Measurements from ENCODE around the gene OSBPL8.
"Not testable (repeated sequence)": the region's sequence is repeated elsewhere in the genome, so short reads cannot be mapped to it uniquely, and the experiment has no call there.

OSBPL8 gene

DNA sequence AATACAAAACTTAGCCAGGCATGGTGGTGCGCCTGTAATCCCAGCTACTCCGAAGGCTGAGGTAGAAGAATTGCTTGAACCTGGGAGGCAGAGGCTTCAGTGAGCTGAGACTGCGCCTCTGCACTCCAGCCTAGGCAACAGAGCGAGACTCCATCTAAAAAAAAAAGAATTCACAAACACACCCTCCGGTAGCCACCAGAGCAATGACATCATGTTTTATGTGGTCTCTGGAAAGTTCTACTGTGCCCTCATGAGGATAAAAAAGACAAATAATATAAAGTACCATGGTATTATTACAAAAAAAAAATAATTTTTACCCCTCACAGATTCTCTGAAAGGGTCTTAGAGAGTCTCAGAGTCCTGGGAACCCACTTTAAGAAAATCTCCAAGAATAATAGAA, 81.5 kb downstream of the OSBPL8 start:
- Histone ChIP-seq H3K4me3 (ENCODE audit: low read length in 2 of 2) (no peak overlapping the region), H3K9me3 (ENCODE audit: control insufficient read depth in 2 of 2, low read length in 2 of 2) (no peaks in the 10 kb centered on the region), H3K27me3 (ENCODE audit: control insufficient read depth in 2 of 2, insufficient read depth in 2 of 2, low read length in 2 of 2) (no peaks in the 10 kb centered on the region), H3K27ac (ENCODE audit: low read depth in 2 of 2, low read length in 2 of 2) (no peak overlapping the region), H3K4me1 (ENCODE audit: control insufficient read depth in 2 of 2, insufficient read depth in 2 of 2, low read length in 2 of 2) (no peaks in the 10 kb centered on the region), H3K9ac (ENCODE audit: low read depth in 1 of 2, low read length in 2 of 2) (no peak overlapping the region), H3K36me3 (ENCODE audit: control insufficient read depth in 2 of 2, insufficient read depth in 2 of 2, low read length in 2 of 2) (peaks cover 0 to under 1% of the 10 kb centered on the region in 2 donors)

DNA sequence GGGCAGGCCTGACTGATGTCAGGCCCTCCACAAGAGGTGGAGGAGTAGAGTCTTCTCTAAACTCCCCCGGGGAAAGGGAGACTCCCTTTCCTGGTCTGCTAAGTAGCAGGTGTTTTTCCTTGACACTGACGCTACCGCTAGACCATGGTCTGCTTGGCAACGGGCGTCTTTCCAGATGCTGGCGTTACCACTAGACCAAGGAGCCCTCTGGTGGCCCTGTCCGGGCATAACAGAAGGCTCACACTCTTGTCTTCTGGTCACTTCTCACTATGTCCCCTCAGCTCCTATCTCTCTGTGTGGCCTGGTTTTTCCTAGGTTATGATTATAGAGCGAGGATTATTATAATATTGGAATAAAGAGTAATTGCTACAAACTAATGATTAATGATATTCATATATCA, 86.7 kb downstream of the OSBPL8 start:
- not testable (repeated sequence) for H3K4me3 ChIP-seq (ENCODE audit: low read length in 2 of 2); H3K27ac ChIP-seq (ENCODE audit: low read depth in 2 of 2, low read length in 2 of 2)

DNA sequence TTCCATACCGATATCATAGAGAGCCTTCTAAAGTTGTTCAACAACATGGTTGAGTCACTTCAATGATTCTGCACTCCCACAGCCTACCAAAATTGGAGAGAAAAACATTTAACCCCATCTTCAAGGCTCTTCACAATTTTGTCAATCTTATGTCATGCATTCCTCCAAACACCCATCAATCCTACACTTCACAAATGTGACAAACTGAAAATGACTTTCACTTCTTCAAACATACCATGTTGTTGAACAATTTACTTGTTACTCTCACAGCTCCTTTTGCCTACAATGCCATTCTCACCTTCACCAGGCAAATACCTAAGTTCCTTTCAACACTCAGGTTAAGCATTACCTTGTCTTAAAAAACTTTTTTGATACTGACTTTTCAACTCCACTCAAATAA, 88.0 kb downstream of the OSBPL8 start:
- H3K27ac ChIP-seq (ENCODE audit: low read depth in 2 of 2, low read length in 2 of 2): no peak overlapping the region
- no peaks in the 10 kb centered on the region for H3K4me1 ChIP-seq (ENCODE audit: control insufficient read depth in 2 of 2, insufficient read depth in 2 of 2, low read length in 2 of 2)
- no peak overlapping the region for H3K9ac ChIP-seq (ENCODE audit: low read depth in 1 of 2, low read length in 2 of 2)
- H3K36me3 ChIP-seq (ENCODE audit: control insufficient read depth in 2 of 2, insufficient read depth in 2 of 2, low read length in 2 of 2): no peaks in the 10 kb centered on the region
- H3K4me3 ChIP-seq (ENCODE audit: low read length in 2 of 2): no peak overlapping the region
- no peaks in the 10 kb centered on the region for H3K27me3 ChIP-seq (ENCODE audit: control insufficient read depth in 2 of 2, insufficient read depth in 2 of 2, low read length in 2 of 2)
- H3K9me3 ChIP-seq (ENCODE audit: control insufficient read depth in 2 of 2, low read length in 2 of 2): no peaks in the 10 kb centered on the region

More for the DNA sequence above, 86.7 kb downstream of the OSBPL8 start:
- H3K36me3 ChIP-seq (ENCODE audit: control insufficient read depth in 2 of 2, insufficient read depth in 2 of 2, low read length in 2 of 2); H3K9me3 ChIP-seq (ENCODE audit: control insufficient read depth in 2 of 2, low read length in 2 of 2); H3K4me1 ChIP-seq (ENCODE audit: control insufficient read depth in 2 of 2, insufficient read depth in 2 of 2, low read length in 2 of 2); H3K27me3 ChIP-seq (ENCODE audit: control insufficient read depth in 2 of 2, insufficient read depth in 2 of 2, low read length in 2 of 2); H3K9ac ChIP-seq (ENCODE audit: low read depth in 1 of 2, low read length in 2 of 2): not testable (repeated sequence)

DNA sequence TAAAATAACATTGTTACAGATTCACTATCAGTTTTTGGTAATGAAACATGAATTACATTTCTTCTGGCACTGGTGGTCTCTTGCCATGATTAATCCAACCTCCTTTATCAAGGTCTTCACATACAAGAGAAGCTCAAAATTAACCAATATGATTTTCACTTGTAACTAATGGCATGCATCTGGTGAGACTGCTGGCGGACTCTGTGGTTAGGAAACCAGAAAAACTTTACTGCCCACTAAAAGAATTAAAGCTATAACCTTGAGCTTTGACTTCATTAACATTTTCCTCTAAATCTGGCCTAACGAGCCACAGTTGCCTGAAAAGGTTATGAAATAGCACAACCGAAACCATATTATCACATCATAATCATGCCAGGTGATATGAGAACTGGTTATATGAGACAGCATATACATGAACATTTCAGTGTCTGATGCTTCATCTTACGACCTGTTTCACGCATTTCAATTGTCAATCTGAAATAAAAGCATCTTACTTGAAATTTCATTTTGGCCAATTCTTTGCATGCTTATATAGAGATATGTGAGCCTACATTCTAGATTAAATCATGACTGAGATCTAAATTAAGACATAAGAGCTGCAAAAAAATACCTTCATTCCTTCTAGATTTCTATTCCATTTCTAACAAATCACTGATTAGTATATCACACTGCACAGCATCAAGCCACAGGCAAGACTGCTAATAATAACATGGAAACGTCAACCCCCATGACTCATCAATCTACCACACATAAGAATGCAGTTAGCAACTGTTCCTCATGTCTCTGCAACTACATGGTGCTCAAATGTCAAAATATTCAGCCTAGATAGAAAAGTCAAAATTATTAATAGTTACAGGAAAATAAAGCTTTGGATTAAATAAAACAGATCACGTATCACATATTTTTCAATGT, 89.3 kb downstream of the OSBPL8 start:
- Histone ChIP-seq H3K9ac (ENCODE audit: low read depth in 1 of 2, low read length in 2 of 2) (no peak overlapping the region), H3K27ac (ENCODE audit: low read depth in 2 of 2, low read length in 2 of 2) (no peak overlapping the region), H3K27me3 (ENCODE audit: control insufficient read depth in 2 of 2, insufficient read depth in 2 of 2, low read length in 2 of 2) (no peaks in the 10 kb centered on the region), H3K9me3 (ENCODE audit: control insufficient read depth in 2 of 2, low read length in 2 of 2) (no peaks in the 10 kb centered on the region), H3K4me3 (ENCODE audit: low read length in 2 of 2) (no peak overlapping the region), H3K36me3 (ENCODE audit: control insufficient read depth in 2 of 2, insufficient read depth in 2 of 2, low read length in 2 of 2) (no peaks in the 10 kb centered on the region), H3K4me1 (ENCODE audit: control insufficient read depth in 2 of 2, insufficient read depth in 2 of 2, low read length in 2 of 2) (no peaks in the 10 kb centered on the region)

DNA sequence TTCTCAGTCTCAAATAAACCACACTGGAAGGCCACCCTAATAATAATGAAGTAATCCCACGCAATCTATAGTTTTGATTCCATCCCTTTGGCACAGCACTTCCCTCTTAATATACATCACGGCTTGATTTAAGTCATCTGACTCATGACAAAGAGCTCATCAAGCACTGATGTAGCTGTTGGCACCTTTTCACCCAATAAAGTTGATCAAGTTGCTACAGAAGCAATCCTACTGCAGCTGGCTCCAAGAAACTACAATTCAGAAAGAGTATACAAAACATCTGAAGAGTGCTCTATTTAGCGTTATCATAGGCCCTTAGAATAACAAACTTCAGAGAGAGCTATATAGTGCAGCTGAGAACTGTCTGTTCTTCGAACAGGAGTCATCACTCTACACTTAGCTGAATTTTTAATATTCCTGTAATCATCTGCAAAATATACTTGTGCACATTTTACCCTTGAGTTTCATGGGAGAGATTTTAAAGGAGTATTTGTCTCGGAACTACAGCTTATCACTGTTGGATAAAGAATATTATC, 94.9 kb downstream of the OSBPL8 start:
- Histone ChIP-seq H3K4me3 (ENCODE audit: low read length in 2 of 2) (no peak overlapping the region), H3K4me1 (ENCODE audit: control insufficient read depth in 2 of 2, insufficient read depth in 2 of 2, low read length in 2 of 2) (no peaks in the 10 kb centered on the region), H3K27me3 (ENCODE audit: control insufficient read depth in 2 of 2, insufficient read depth in 2 of 2, low read length in 2 of 2) (no peaks in the 10 kb centered on the region), H3K9me3 (ENCODE audit: control insufficient read depth in 2 of 2, low read length in 2 of 2) (no peaks in the 10 kb centered on the region), H3K36me3 (ENCODE audit: control insufficient read depth in 2 of 2, insufficient read depth in 2 of 2, low read length in 2 of 2) (no peaks in the 10 kb centered on the region), H3K9ac (ENCODE audit: low read depth in 1 of 2, low read length in 2 of 2) (no peak overlapping the region), H3K27ac (ENCODE audit: low read depth in 2 of 2, low read length in 2 of 2) (no peak overlapping the region)

DNA sequence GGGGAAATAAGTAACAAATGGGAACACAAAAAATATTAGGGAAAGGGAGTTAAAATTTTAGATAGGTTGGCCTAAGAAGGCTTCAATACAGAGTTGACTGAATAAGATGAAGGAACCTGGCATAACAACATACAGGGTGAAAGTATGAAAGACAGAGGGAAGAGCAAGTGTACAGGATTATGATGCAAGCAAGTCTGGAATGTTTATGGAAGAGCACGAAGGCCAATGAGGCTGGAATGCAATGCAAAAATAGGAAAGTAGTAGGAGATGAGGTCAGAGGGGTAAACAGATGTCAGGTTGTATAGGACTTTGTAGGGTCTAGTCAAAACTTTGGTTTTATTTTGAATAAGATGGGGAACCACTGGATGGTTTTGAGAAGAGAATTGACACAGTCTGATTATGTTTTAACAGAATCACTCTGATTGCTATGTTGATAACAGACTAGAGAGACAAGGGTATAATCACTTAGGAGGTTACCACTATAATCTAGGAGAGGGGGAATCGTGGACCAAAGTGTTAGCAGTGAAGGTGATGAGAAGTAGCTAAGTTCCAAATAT, 96.8 kb downstream of the OSBPL8 start:
- Histone ChIP-seq H3K4me3 (ENCODE audit: low read length in 2 of 2) (no peak overlapping the region), H3K27ac (ENCODE audit: low read depth in 2 of 2, low read length in 2 of 2) (no peak overlapping the region), H3K9ac (ENCODE audit: low read depth in 1 of 2, low read length in 2 of 2) (no peak overlapping the region), H3K4me1 (ENCODE audit: control insufficient read depth in 2 of 2, insufficient read depth in 2 of 2, low read length in 2 of 2) (no peaks in the 10 kb centered on the region), H3K9me3 (ENCODE audit: control insufficient read depth in 2 of 2, low read length in 2 of 2) (no peaks in the 10 kb centered on the region), H3K36me3 (ENCODE audit: control insufficient read depth in 2 of 2, insufficient read depth in 2 of 2, low read length in 2 of 2) (no peaks in the 10 kb centered on the region), H3K27me3 (ENCODE audit: control insufficient read depth in 2 of 2, insufficient read depth in 2 of 2, low read length in 2 of 2) (no peaks in the 10 kb centered on the region)

DNA sequence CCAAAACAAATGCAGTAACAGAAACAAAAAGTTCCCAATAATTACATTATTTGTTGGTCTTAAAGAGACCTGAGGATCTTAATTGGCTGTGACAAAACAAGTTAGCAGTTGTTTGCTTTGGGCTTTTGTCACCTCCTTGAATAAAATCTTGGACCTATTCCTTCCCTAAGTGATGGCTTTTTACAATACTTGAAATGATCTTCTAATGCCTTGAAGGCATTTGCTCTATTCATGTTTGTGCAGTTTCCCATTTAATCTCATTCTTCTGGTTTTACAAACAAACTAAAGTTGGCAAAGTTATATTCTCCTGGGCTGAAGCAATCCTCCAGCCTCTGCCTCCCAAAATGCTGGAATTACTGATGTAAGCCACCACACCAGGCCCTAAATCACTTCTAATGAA, 98.8 kb downstream of the OSBPL8 start:
- H3K36me3 ChIP-seq (ENCODE audit: control insufficient read depth in 2 of 2, insufficient read depth in 2 of 2, low read length in 2 of 2): no peaks in the 10 kb centered on the region
- no peak overlapping the region for H3K27ac ChIP-seq (ENCODE audit: low read depth in 2 of 2, low read length in 2 of 2)
- H3K27me3 ChIP-seq (ENCODE audit: control insufficient read depth in 2 of 2, insufficient read depth in 2 of 2, low read length in 2 of 2): no peaks in the 10 kb centered on the region
- H3K4me1 ChIP-seq (ENCODE audit: control insufficient read depth in 2 of 2, insufficient read depth in 2 of 2, low read length in 2 of 2): no peaks in the 10 kb centered on the region
- no peak overlapping the region for H3K9ac ChIP-seq (ENCODE audit: low read depth in 1 of 2, low read length in 2 of 2)
- no peak overlapping the region for H3K4me3 ChIP-seq (ENCODE audit: low read length in 2 of 2)
- no peaks in the 10 kb centered on the region for H3K9me3 ChIP-seq (ENCODE audit: control insufficient read depth in 2 of 2, low read length in 2 of 2)

DNA sequence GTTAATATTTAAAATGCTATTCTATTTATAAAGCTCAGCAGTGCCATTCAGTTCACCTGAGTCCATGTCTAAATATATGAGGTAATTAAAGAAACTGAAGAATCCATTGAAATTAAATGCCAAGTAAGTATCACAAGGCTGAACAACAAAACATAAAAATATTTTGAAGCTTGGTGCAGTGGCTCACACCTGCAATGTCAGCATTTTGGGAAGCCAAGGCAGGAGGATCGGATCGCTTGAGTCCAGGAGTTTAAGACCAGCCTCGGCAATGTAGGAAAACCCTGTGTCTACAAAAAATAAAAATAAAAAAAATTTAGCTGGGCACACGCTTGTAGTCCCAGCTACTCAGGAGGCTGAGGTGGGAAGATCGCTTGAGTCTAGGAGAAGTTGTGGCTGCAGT, 101.8 kb downstream of the OSBPL8 start:
- Histone ChIP-seq H3K9ac (ENCODE audit: low read depth in 1 of 2, low read length in 2 of 2) (no peak overlapping the region), H3K4me3 (ENCODE audit: low read length in 2 of 2) (no peak overlapping the region), H3K9me3 (ENCODE audit: control insufficient read depth in 2 of 2, low read length in 2 of 2) (no peaks in the 10 kb centered on the region), H3K27me3 (ENCODE audit: control insufficient read depth in 2 of 2, insufficient read depth in 2 of 2, low read length in 2 of 2) (no peaks in the 10 kb centered on the region), H3K27ac (ENCODE audit: low read depth in 2 of 2, low read length in 2 of 2) (no peak overlapping the region), H3K36me3 (ENCODE audit: control insufficient read depth in 2 of 2, insufficient read depth in 2 of 2, low read length in 2 of 2) (no peaks in the 10 kb centered on the region), H3K4me1 (ENCODE audit: control insufficient read depth in 2 of 2, insufficient read depth in 2 of 2, low read length in 2 of 2) (no peaks in the 10 kb centered on the region)

DNA sequence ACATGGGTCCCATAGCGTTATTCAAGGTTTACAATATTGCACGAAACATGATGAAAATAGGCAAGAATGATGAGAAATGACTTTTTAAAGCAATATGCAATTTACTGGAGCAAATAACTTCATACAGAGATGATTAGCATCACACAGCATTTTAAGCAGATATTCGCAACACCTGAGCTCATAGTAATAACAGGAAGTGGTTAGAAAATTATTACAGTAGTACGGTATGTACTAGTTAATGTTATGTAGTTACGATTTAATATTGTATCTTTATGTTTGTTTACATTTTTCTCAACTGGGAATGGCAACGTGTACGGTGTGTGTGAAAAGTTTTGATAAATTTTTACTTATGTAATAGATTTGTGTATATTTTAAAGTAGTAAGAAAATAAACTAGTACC, 102.6 kb downstream of the OSBPL8 start:
- Histone ChIP-seq H3K4me3 (ENCODE audit: low read length in 2 of 2) (no peak overlapping the region), H3K9me3 (ENCODE audit: control insufficient read depth in 2 of 2, low read length in 2 of 2) (no peaks in the 10 kb centered on the region), H3K27ac (ENCODE audit: low read depth in 2 of 2, low read length in 2 of 2) (no peak overlapping the region), H3K36me3 (ENCODE audit: control insufficient read depth in 2 of 2, insufficient read depth in 2 of 2, low read length in 2 of 2) (no peaks in the 10 kb centered on the region), H3K27me3 (ENCODE audit: control insufficient read depth in 2 of 2, insufficient read depth in 2 of 2, low read length in 2 of 2) (no peaks in the 10 kb centered on the region), H3K9ac (ENCODE audit: low read depth in 1 of 2, low read length in 2 of 2) (no peak overlapping the region), H3K4me1 (ENCODE audit: control insufficient read depth in 2 of 2, insufficient read depth in 2 of 2, low read length in 2 of 2) (no peaks in the 10 kb centered on the region)

DNA sequence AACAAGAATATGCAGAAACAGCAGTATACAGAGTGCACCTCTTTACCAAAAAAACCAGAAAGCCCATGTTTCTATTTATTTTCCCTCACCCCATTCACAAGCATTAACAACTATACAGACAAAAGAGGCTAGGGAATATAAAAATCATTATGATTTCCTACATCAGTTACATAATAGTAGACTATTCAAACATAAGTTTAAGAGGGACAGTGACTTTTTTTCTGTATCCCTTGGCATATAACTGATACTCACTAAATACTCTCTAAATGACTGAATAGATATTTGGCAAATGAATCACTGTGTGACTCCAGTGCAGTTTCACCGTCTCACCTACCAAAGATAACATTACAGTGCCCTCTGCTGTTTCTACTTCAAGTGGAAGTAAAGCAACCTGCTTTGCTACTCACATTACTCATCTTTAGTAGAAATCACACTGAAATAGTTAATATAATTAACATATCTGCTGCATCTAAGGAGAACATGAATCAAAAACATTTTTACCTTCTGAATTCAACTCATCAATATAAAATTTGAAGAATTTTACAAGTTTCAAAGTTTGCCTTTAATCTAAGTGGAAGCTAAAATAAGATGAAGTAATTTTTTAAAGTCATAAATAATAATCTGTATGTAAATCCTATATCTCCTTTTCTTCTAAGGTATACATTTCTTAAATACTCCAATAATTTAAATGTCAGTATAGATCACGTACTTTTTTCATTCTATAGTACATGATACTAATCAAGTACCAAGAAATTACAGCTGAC, 103.8 kb downstream of the OSBPL8 start:
- Histone ChIP-seq H3K4me3 (ENCODE audit: low read length in 2 of 2) (no peak overlapping the region), H3K27ac (ENCODE audit: low read depth in 2 of 2, low read length in 2 of 2) (no peak overlapping the region), H3K9me3 (ENCODE audit: control insufficient read depth in 2 of 2, low read length in 2 of 2) (no peaks in the 10 kb centered on the region), H3K9ac (ENCODE audit: low read depth in 1 of 2, low read length in 2 of 2) (no peak overlapping the region), H3K27me3 (ENCODE audit: control insufficient read depth in 2 of 2, insufficient read depth in 2 of 2, low read length in 2 of 2) (no peaks in the 10 kb centered on the region), H3K36me3 (ENCODE audit: control insufficient read depth in 2 of 2, insufficient read depth in 2 of 2, low read length in 2 of 2) (no peaks in the 10 kb centered on the region), H3K4me1 (ENCODE audit: control insufficient read depth in 2 of 2, insufficient read depth in 2 of 2, low read length in 2 of 2) (no peaks in the 10 kb centered on the region)
